Keratinocyte (primary cell): Measurements from ENCODE around the gene ADCY5. TPM values are rescaled to one million over a fixed set of nuclear protein-coding genes. Genes with fewer than 3 reads are reported as not detected.

ENCODE experiments used
- DNase-seq: peaks from one replicate; pipeline ENCODE4 v3.0.0-alpha.2; 2011; ENCODE audit warnings: low read depth, missing footprints, low spot score
- FAIRE-seq: peaks from 2 replicates; lab custom pipeline; 2011; peaks lifted over from hg19 to GRCh38; lab: Jason Lieb, UNC
- H2AFZ ChIP-seq: 2 replicates; pipeline ENCODE4 v1.6.0; 2012; ENCODE audit warnings: low read length, control low read depth, inconsistent platforms; ENCODE audit not compliant: control insufficient read depth
- H3K27ac ChIP-seq: 2 replicates; pipeline ENCODE4 v1.5.1; 2011; ENCODE audit warnings: low read length; ENCODE audit not compliant: control insufficient read depth, insufficient read depth
- H3K27me3 ChIP-seq: 3 replicates; pipeline ENCODE4 v1.6.0; 2011; ENCODE audit warnings: low read length; ENCODE audit not compliant: control insufficient read depth, insufficient read depth; ENCODE audit errors: extremely low read depth
- H3K36me3 ChIP-seq, 2 experiments: 2 replicates in 1 of 2; 3 replicates in 1 of 2; pipeline ENCODE4 v1.5.1; 2011; ENCODE audit warnings: low read length in 2 of 2, mild to moderate bottlenecking in 1 of 2; ENCODE audit not compliant: control insufficient read depth in 2 of 2, insufficient read depth in 2 of 2; ENCODE audit errors: extremely low read depth in 1 of 2
- H3K4me1 ChIP-seq: 3 replicates; pipeline ENCODE4 v1.5.1; 2011; ENCODE audit warnings: low read length; ENCODE audit not compliant: control insufficient read depth, insufficient read depth; ENCODE audit errors: extremely low read depth
- H3K4me2 ChIP-seq: 3 replicates; pipeline ENCODE4 v1.6.0; 2011; ENCODE audit warnings: low read depth, low read length; ENCODE audit not compliant: control insufficient read depth, insufficient read depth; ENCODE audit errors: extremely low read depth
- H3K4me3 ChIP-seq, 3 experiments: fragments of 200-600 bp in 1 of 3; sonication (generic) in 1 of 3; 2 replicates in 2 of 3; 3 replicates in 1 of 3; pipeline ENCODE4 v1.5.1; 2011 to 2016; ENCODE audit warnings: low read length in 3 of 3, mild to moderate bottlenecking in 3 of 3, control low read depth in 2 of 3, inconsistent platforms in 1 of 3, low read depth in 1 of 3, mixed read lengths in 1 of 3, mixed run types in 1 of 3, moderate library complexity in 1 of 3; ENCODE audit not compliant: control insufficient read depth in 2 of 3, insufficient read depth in 2 of 3; ENCODE audit errors: extremely low read depth in 1 of 3
- H3K79me2 ChIP-seq: 2 replicates; pipeline ENCODE4 v1.6.0; 2012; ENCODE audit warnings: low read length; ENCODE audit not compliant: control insufficient read depth, insufficient read depth
- H3K9ac ChIP-seq: 3 replicates; pipeline ENCODE4 v1.6.0; 2011; ENCODE audit warnings: low read length; ENCODE audit not compliant: control insufficient read depth, insufficient read depth; ENCODE audit errors: extremely low read depth
- H3K9me1 ChIP-seq: 3 replicates; pipeline ENCODE4 v1.6.0; 2011; ENCODE audit warnings: low read length; ENCODE audit not compliant: control insufficient read depth, insufficient read depth; ENCODE audit errors: extremely low read depth
- H3K9me3 ChIP-seq: 2 replicates; pipeline ENCODE4 v1.5.1; 2012; ENCODE audit warnings: low read depth, low read length; ENCODE audit not compliant: control insufficient read depth
- H4K20me1 ChIP-seq: 3 replicates; pipeline ENCODE4 v1.6.0; 2011; ENCODE audit warnings: low read length; ENCODE audit not compliant: control insufficient read depth, insufficient read depth; ENCODE audit errors: extremely low read depth
- CTCF ChIP-seq, 3 experiments: IDR thresholded peaks in 1 of 3; conservative IDR thresholded peaks in 1 of 3; optimal IDR thresholded peaks in 1 of 3; 2 replicates in 2 of 3; 3 replicates in 1 of 3; pipeline versions ENCODE3 to v1.5.1; 2011; ENCODE audit warnings: low read length in 3 of 3, mild to moderate bottlenecking in 3 of 3, moderate library complexity in 2 of 3, control low read depth in 1 of 3, inconsistent platforms in 1 of 3; ENCODE audit not compliant: insufficient read depth in 2 of 3; ENCODE audit errors: extremely low read depth in 1 of 3
- EZH2 ChIP-seq: IDR thresholded peaks from one replicate; pipeline ENCODE4 v1.6.1; 2012; ENCODE audit warnings: inconsistent platforms, mild to moderate bottlenecking, low read length, moderate library complexity
- dilution Hi-C: fragments of 300-500 bp; cut with MboI; formaldehyde crosslinking; loops from one replicate; pipeline ENCODE4 v1.7.0; 2020; ENCODE audit warnings: low sequenced_read_pairs; ENCODE audit not compliant: extremely low pct_ligation_motif_present
- polyA plus RNA-seq, 5 experiments: library from polyadenylated mRNA; depleted of rRNA in 3 of 5; stranded (reverse) in 3 of 5; stranded (forward) in 1 of 5; unstranded in 1 of 5; fragments of >200 nt; gene quantifications; 1 replicate in 1 of 5; 2 replicates in 3 of 5; 3 replicates in 1 of 5; pipeline versions ENCODE4 v1.2.1 to v1.2.3, GENCODE V29; 2011 to 2012; ENCODE audit warnings: missing spikeins in 2 of 5, low read depth in 1 of 5, low replicate concordance in 1 of 5

The ADCY5 gene
- polyA plus RNA-seq, 1 donor (not counting 4 experiments of a cell fraction or from before 2014, with no cell fraction given) = not detected

GRCh38 chr3:123431007-123431657, 17.8 kb downstream of the ADCY5 start:
- dilution Hi-C loops = no loop called here

GRCh38 chr3:123430266-123430665, 18.6 kb downstream of the ADCY5 start:
- dilution Hi-C loops = no loop called here
- DNase-seq (no peak), FAIRE-seq (no peak)
- no peaks in the 10 kb centered on the region for H3K9me3 ChIP-seq
- no peaks in the 10 kb centered on the region for H3K9me1 ChIP-seq
- no peak overlapping the region for H3K9ac ChIP-seq
- H3K4me3 ChIP-seq = no peak overlapping the region
- H3K4me1 ChIP-seq = no peaks in the 10 kb centered on the region
- H3K36me3 ChIP-seq = no peaks in the 10 kb centered on the region
- no peaks in the 10 kb centered on the region for H4K20me1 ChIP-seq
- no peaks in the 10 kb centered on the region for H3K79me2 ChIP-seq
- H2AFZ ChIP-seq = no peak overlapping the region
- H3K27me3 ChIP-seq = peaks cover 20% of the 10 kb centered on the region
- no peak overlapping the region for H3K27ac ChIP-seq
- TF ChIP-seq CTCF (optimal IDR thresholded peaks at IDR 0.05 in 1 of 3, IDR thresholded peaks at IDR 0.05 in 1 of 3, conservative IDR thresholded peaks at IDR 0.05 in 1 of 3; ENCODE audit: extremely low read depth in 1 of 3, insufficient read depth in 2 of 3, low read length in 3 of 3) (no peak), EZH2 (no peak)
- no peak overlapping the region for H3K4me2 ChIP-seq

More at GRCh38 chr3:123431007-123431657, 17.8 kb downstream of the ADCY5 start:
- TF ChIP-seq CTCF (optimal IDR thresholded peaks at IDR 0.05 in 1 of 3, IDR thresholded peaks at IDR 0.05 in 1 of 3, conservative IDR thresholded peaks at IDR 0.05 in 1 of 3; ENCODE audit: extremely low read depth in 1 of 3, insufficient read depth in 2 of 3, low read length in 3 of 3) (no peak), EZH2 (no peak)
- no peak overlapping the region for H3K9ac ChIP-seq
- H3K27ac ChIP-seq = no peak overlapping the region
- H3K9me3 ChIP-seq = no peaks in the 10 kb centered on the region
- no peak for FAIRE-seq
- H4K20me1 ChIP-seq = no peaks in the 10 kb centered on the region
- no peak overlapping the region for H3K4me3 ChIP-seq
- no peak for DNase-seq
- no peak overlapping the region for H3K4me2 ChIP-seq
- no peaks in the 10 kb centered on the region for H3K9me1 ChIP-seq
- no peak overlapping the region for H2AFZ ChIP-seq
- H3K36me3 ChIP-seq = no peaks in the 10 kb centered on the region
- H3K79me2 ChIP-seq = no peaks in the 10 kb centered on the region
- H3K4me1 ChIP-seq = no peaks in the 10 kb centered on the region
- H3K27me3 ChIP-seq = peaks cover 20% of the 10 kb centered on the region
